OCI-LY7 (cell line): ENCODE results near the gene RNF26.

Experiments used
- EZH2phosphoT487 ChIP-seq: fragments of 200-600 bp; sonication (generic); IDR thresholded peaks from 2 replicates; pipeline ENCODE4 v1.6.1; 2018; ENCODE audit warnings: low read depth, borderline replicate concordance, mild to moderate bottlenecking, mixed run types, antibody characterized with exemption, low read length, moderate library complexity, mixed read lengths
- TF ChIP-seq, protein P1 (sequence below): fragments of 200-600 bp; sonication (generic); conservative IDR thresholded peaks from 2 replicates; pipeline ENCODE4 v1.5.1; 2014; ENCODE audit warnings: mild to moderate bottlenecking, antibody characterized with exemption, low read length, moderate library complexity, mixed read lengths

DNA sequence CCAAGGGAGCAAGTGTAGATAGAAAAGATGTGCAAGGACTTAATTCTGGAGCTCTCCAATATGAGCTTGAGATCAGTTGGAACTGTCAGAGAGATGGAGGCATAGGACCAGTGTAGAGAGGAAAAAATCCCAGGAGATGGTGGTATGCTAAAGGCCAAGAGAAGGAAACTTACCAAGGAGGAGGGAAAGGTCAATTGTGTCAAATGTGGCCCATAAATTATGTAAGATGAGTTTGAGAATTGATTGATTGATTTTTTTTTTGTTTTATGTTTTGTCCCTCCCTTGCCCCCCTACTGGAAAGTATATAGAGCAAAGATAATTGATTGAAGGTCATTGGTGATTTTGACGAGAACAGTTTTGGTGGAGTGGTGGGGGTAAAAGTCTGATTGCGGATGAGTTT lies 50.0 kb downstream of the RNF26 start:
- TF ChIP-seq, protein P1, sequence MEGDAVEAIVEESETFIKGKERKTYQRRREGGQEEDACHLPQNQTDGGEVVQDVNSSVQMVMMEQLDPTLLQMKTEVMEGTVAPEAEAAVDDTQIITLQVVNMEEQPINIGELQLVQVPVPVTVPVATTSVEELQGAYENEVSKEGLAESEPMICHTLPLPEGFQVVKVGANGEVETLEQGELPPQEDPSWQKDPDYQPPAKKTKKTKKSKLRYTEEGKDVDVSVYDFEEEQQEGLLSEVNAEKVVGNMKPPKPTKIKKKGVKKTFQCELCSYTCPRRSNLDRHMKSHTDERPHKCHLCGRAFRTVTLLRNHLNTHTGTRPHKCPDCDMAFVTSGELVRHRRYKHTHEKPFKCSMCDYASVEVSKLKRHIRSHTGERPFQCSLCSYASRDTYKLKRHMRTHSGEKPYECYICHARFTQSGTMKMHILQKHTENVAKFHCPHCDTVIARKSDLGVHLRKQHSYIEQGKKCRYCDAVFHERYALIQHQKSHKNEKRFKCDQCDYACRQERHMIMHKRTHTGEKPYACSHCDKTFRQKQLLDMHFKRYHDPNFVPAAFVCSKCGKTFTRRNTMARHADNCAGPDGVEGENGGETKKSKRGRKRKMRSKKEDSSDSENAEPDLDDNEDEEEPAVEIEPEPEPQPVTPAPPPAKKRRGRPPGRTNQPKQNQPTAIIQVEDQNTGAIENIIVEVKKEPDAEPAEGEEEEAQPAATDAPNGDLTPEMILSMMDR, result no peak
- no peak for TF ChIP-seq EZH2phosphoT487
